ENCODE results near the gene UBE2O.
"Not testable (repeated sequence)": the region's sequence is repeated elsewhere in the genome, so short reads cannot be mapped to it uniquely, and the experiment has no call there.

The UBE2O gene

GRCh38 chr17:76351526-76352071 is 101.4 kb downstream of the UBE2O start:
- peaks cover 20% of the 10 kb centered on the region for H3K4me1 ChIP-seq (ENCODE audit: control insufficient read depth, low read length)
- H3K9me3 ChIP-seq (ENCODE audit: control insufficient read depth, insufficient read depth, low read length) = no peaks in the 10 kb centered on the region
- peaks cover 24% of the 10 kb centered on the region for H3K79me2 ChIP-seq (ENCODE audit: control insufficient read depth, low read length)
- H4K20me1 ChIP-seq (ENCODE audit: control insufficient read depth, insufficient read depth, low read depth, low read length) = no peaks in the 10 kb centered on the region
- no peak overlapping the region for H3K4me3 ChIP-seq (ENCODE audit: low read length)
- no peaks in the 10 kb centered on the region for H3K9me2 ChIP-seq (replicated peaks; ENCODE audit: control insufficient read depth, low read length)
- no peaks in the 10 kb centered on the region for H3K27me3 ChIP-seq (ENCODE audit: control insufficient read depth, low read length)
- peak overlapping the region; percentile 43 for H3K4me2 ChIP-seq (ENCODE audit: low read length)
- peaks cover 3% of the 10 kb centered on the region for H3F3A ChIP-seq (ENCODE audit: control insufficient read depth, insufficient read depth)
- H3K27ac ChIP-seq (ENCODE audit: low read depth, low read length) = no peak overlapping the region
- TF ChIP-seq EZH2phosphoT487 (IDR thresholded peaks at IDR 0.05; ENCODE audit: borderline replicate concordance, low read length) = no peak
- no peak for TF ChIP-seq CTCF (IDR thresholded peaks at IDR 0.05; ENCODE audit: low read depth, low read length, poor library complexity, severe bottlenecking)
- H3K36me3 ChIP-seq (ENCODE audit: control insufficient read depth, low read length) = peaks cover 4% of the 10 kb centered on the region; the same call in 1 of the 2 replicates

GRCh38 chr17:76350463-76350862 is 102.5 kb downstream of the UBE2O start:
- Histone ChIP-seq H3K27me3 (ENCODE audit: control insufficient read depth, low read length) (no peaks in the 10 kb centered on the region), H3F3A (ENCODE audit: control insufficient read depth, insufficient read depth) (peaks cover 3% of the 10 kb centered on the region), H3K4me1 (ENCODE audit: control insufficient read depth, low read length) (peaks cover 18% of the 10 kb centered on the region), H3K36me3 (ENCODE audit: control insufficient read depth, low read length) (peaks cover 13% of the 10 kb centered on the region; the same call in 1 of the 2 replicates), H3K9me2 (replicated peaks; ENCODE audit: control insufficient read depth, low read length) (no peaks in the 10 kb centered on the region), H3K4me2 (ENCODE audit: low read length) (no peak overlapping the region), H3K79me2 (ENCODE audit: control insufficient read depth, low read length) (peaks cover 24% of the 10 kb centered on the region), H4K20me1 (ENCODE audit: control insufficient read depth, insufficient read depth, low read depth, low read length) (no peaks in the 10 kb centered on the region), H3K4me3 (ENCODE audit: low read length) (no peak overlapping the region), H3K27ac (ENCODE audit: low read depth, low read length) (no peak overlapping the region), H3K9me3 (ENCODE audit: control insufficient read depth, insufficient read depth, low read length) (no peaks in the 10 kb centered on the region)
- TF ChIP-seq EZH2phosphoT487 (IDR thresholded peaks at IDR 0.05; ENCODE audit: borderline replicate concordance, low read length) (no peak), CTCF (IDR thresholded peaks at IDR 0.05; ENCODE audit: low read depth, low read length, poor library complexity, severe bottlenecking) (no peak)

- H3K79me2 ChIP-seq (ENCODE audit: control insufficient read depth, low read length) = peaks cover 12% of the 10 kb centered on the region
- not testable (repeated sequence) for H3K4me2 ChIP-seq (ENCODE audit: low read length); H3K4me1 ChIP-seq (ENCODE audit: control insufficient read depth, low read length); H3F3A ChIP-seq (ENCODE audit: control insufficient read depth, insufficient read depth); H3K4me3 ChIP-seq (ENCODE audit: low read length); H4K20me1 ChIP-seq (ENCODE audit: control insufficient read depth, insufficient read depth, low read depth, low read length); H3K27me3 ChIP-seq (ENCODE audit: control insufficient read depth, low read length); H3K9me2 ChIP-seq (replicated peaks; ENCODE audit: control insufficient read depth, low read length); H3K9me3 ChIP-seq (ENCODE audit: control insufficient read depth, insufficient read depth, low read length); H3K27ac ChIP-seq (ENCODE audit: low read depth, low read length)
- H3K36me3 ChIP-seq (ENCODE audit: control insufficient read depth, low read length) = peaks cover 21% of the 10 kb centered on the region
Observed at GRCh38 chr17:76346936-76347335, 106.0 kb downstream of the UBE2O start.

GRCh38 chr17:76345377-76345974 is 107.5 kb downstream of the UBE2O start:
- no peaks in the 10 kb centered on the region for H3F3A ChIP-seq (ENCODE audit: control insufficient read depth, insufficient read depth)
- no peak overlapping the region for H3K4me3 ChIP-seq (ENCODE audit: low read length)
- H3K4me1 ChIP-seq (ENCODE audit: control insufficient read depth, low read length) = no peaks in the 10 kb centered on the region
- no peak overlapping the region for H3K4me2 ChIP-seq (ENCODE audit: low read length)
- no peaks in the 10 kb centered on the region for H3K9me2 ChIP-seq (replicated peaks; ENCODE audit: control insufficient read depth, low read length)
- H3K9me3 ChIP-seq (ENCODE audit: control insufficient read depth, insufficient read depth, low read length) = no peaks in the 10 kb centered on the region
- TF ChIP-seq CTCF (IDR thresholded peaks at IDR 0.05; ENCODE audit: low read depth, low read length, poor library complexity, severe bottlenecking) (no peak), EZH2phosphoT487 (IDR thresholded peaks at IDR 0.05; ENCODE audit: borderline replicate concordance, low read length) (no peak)
- H4K20me1 ChIP-seq (ENCODE audit: control insufficient read depth, insufficient read depth, low read depth, low read length) = no peaks in the 10 kb centered on the region
- H3K36me3 ChIP-seq (ENCODE audit: control insufficient read depth, low read length) = peaks cover 23% of the 10 kb centered on the region
- H3K27me3 ChIP-seq (ENCODE audit: control insufficient read depth, low read length) = no peaks in the 10 kb centered on the region
- peaks cover 2% of the 10 kb centered on the region; the same call in 1 of the 2 replicates for H3K79me2 ChIP-seq (ENCODE audit: control insufficient read depth, low read length)
- H3K27ac ChIP-seq (ENCODE audit: low read depth, low read length) = no peak overlapping the region
